Endothelial cell of umbilical vein (primary cell): ENCODE measurements around the gene KRTCAP2. TPM values are rescaled to one million over a fixed set of nuclear protein-coding genes. Genes with fewer than 3 reads are reported as not detected.

ENCODE experiments used
- BruUV-seq: library from RNA; stranded (reverse); fragments of 400-500 nt; replicated peaks from 2 replicates; lab custom pipeline; 2021; lab: Mats Ljungman, UMichigan
- CTCF ChIA-PET: fragments of 300-600, 350-600 bp; sonication (Branson Sonifier 250); formaldehyde crosslinking; loops from one replicate; lab custom pipeline; 2021; ENCODE audit warnings: antibody characterized with exemption, inconsistent platforms; lab: Charles Lee
- POLR2A ChIA-PET: fragments of 300-600, 350-600 bp; sonication (Branson Sonifier 250); formaldehyde crosslinking; loops from one replicate; lab custom pipeline; 2021; ENCODE audit warnings: antibody characterized with exemption, inconsistent platforms; lab: Charles Lee
- DNase-seq: peaks from one replicate; pipeline ENCODE4 v3.0.0-alpha.2; 2011; ENCODE audit warnings: low read depth, low spot score
- FAIRE-seq: peaks from 2 replicates; lab custom pipeline; 2011; peaks lifted over from hg19 to GRCh38; lab: Jason Lieb, UNC
- H2AFZ ChIP-seq: 2 replicates; pipeline ENCODE4 v1.6.0; 2012; ENCODE audit warnings: low read depth, low read length, control low read depth, inconsistent platforms
- H3K27ac ChIP-seq: 2 replicates; pipeline ENCODE4 v1.5.1; 2011; ENCODE audit warnings: low read depth, mild to moderate bottlenecking, control low read depth, low read length, moderate library complexity; ENCODE audit not compliant: insufficient read depth
- H3K27me3 ChIP-seq, 2 experiments: 2 replicates each; pipeline versions ENCODE4 v1.6.0 to v1.6.1; 2011; ENCODE audit warnings: low read length in 2 of 2, mixed read lengths in 1 of 2; ENCODE audit not compliant: control insufficient read depth in 2 of 2, insufficient read depth in 2 of 2
- H3K36me3 ChIP-seq, 2 experiments: 2 replicates in 1 of 2; 3 replicates in 1 of 2; pipeline ENCODE4 v1.5.1; 2011; ENCODE audit warnings: low read length in 2 of 2, mild to moderate bottlenecking in 1 of 2, moderate library complexity in 1 of 2; ENCODE audit not compliant: control insufficient read depth in 2 of 2, insufficient read depth in 2 of 2; ENCODE audit errors: extremely low read depth in 1 of 2
- H3K4me1 ChIP-seq: 3 replicates; pipeline ENCODE4 v1.5.1; 2011; ENCODE audit warnings: mild to moderate bottlenecking, low read length; ENCODE audit not compliant: control insufficient read depth, insufficient read depth; ENCODE audit errors: extremely low read depth
- H3K4me2 ChIP-seq: 2 replicates; pipeline ENCODE4 v1.6.1; 2011; ENCODE audit warnings: low read length, control low read depth, mixed read lengths; ENCODE audit not compliant: insufficient read depth
- H3K4me3 ChIP-seq, 3 experiments: fragments of 200-600 bp in 1 of 3; sonication (generic), shearing (Covaris generic) in 1 of 3; replicated peaks in 1 of 3; 2 replicates each; pipeline ENCODE4 v1.5.1; 2011 to 2016; ENCODE audit warnings: control low read depth in 3 of 3, low read length in 3 of 3, mild to moderate bottlenecking in 2 of 3, inconsistent platforms in 1 of 3, low read depth in 1 of 3, moderate library complexity in 1 of 3; ENCODE audit not compliant: insufficient read depth in 1 of 3
- H3K79me2 ChIP-seq: 2 replicates; pipeline ENCODE4 v1.6.0; 2012; ENCODE audit warnings: low read length, inconsistent platforms; ENCODE audit not compliant: control insufficient read depth, insufficient read depth
- H3K9ac ChIP-seq: replicated peaks from 2 replicates; pipeline ENCODE3; 2011; ENCODE audit warnings: low read length, control low read depth; ENCODE audit not compliant: insufficient read depth; ENCODE audit errors: extremely low read depth
- H3K9me1 ChIP-seq: replicated peaks from 3 replicates; pipeline ENCODE4 v1.6.0; 2011; ENCODE audit warnings: mild to moderate bottlenecking, low read length; ENCODE audit not compliant: control insufficient read depth, insufficient read depth; ENCODE audit errors: extremely low read depth
- H3K9me3 ChIP-seq: replicated peaks from 2 replicates; pipeline ENCODE4 v1.5.1; 2012; ENCODE audit warnings: low read length, inconsistent platforms; ENCODE audit not compliant: control insufficient read depth, insufficient read depth
- H4K20me1 ChIP-seq: replicated peaks from 2 replicates; pipeline ENCODE3; 2011; ENCODE audit warnings: mild to moderate bottlenecking, low read length; ENCODE audit not compliant: control insufficient read depth, insufficient read depth; ENCODE audit errors: extremely low read depth
- CTCF ChIP-seq, 2 donors: IDR thresholded peaks; 1 replicate in 1 of 2; 2 replicates in 1 of 2; pipeline ENCODE4 v1.5.1; 2011; ENCODE audit warnings: low read length in 2 of 2, mild to moderate bottlenecking in 2 of 2, moderate library complexity in 2 of 2, control low read depth in 1 of 2, inconsistent platforms in 1 of 2, low read depth in 1 of 2; ENCODE audit not compliant: insufficient read depth in 1 of 2; ENCODE audit errors: extremely low read depth in 1 of 2
- EZH2 ChIP-seq: IDR thresholded peaks from 2 replicates; pipeline ENCODE4 v1.6.1; 2012; ENCODE audit warnings: borderline replicate concordance, low read depth, mild to moderate bottlenecking, moderate library complexity, low read length, inconsistent platforms; ENCODE audit not compliant: severe bottlenecking
- FOS ChIP-seq: IDR thresholded peaks from 2 replicates; pipeline ENCODE4 v1.6.1; 2011; ENCODE audit warnings: mild to moderate bottlenecking, low read length, moderate library complexity, borderline replicate concordance; ENCODE audit not compliant: insufficient read depth
- GATA2 ChIP-seq: IDR thresholded peaks from 2 replicates; pipeline ENCODE4 v1.7.0; 2011; ENCODE audit warnings: low read depth, mild to moderate bottlenecking, moderate library complexity, mixed read lengths, low read length; ENCODE audit not compliant: insufficient read length, insufficient read depth
- JUN ChIP-seq: IDR thresholded peaks from 2 replicates; pipeline ENCODE4 v1.6.1; 2011; ENCODE audit warnings: borderline replicate concordance, low read depth; ENCODE audit not compliant: insufficient read length, insufficient read depth
- MAX ChIP-seq: IDR thresholded peaks from 2 replicates; pipeline ENCODE4 v1.6.1; 2011; ENCODE audit not compliant: insufficient read depth, insufficient read length
- MYC ChIP-seq: IDR thresholded peaks from one replicate; pipeline ENCODE4 v1.6.1; 2011; ENCODE audit warnings: mild to moderate bottlenecking, low read depth, low read length
- POLR2A ChIP-seq: IDR thresholded peaks from 2 replicates; pipeline ENCODE4 v1.6.1; 2012; ENCODE audit warnings: low read depth, mild to moderate bottlenecking, control low read depth, low read length
- POLR2AphosphoS5 ChIP-seq: IDR thresholded peaks from 2 replicates; pipeline ENCODE4 v1.6.1; 2012; ENCODE audit warnings: low read depth, mild to moderate bottlenecking, control low read depth, low read length, moderate library complexity; ENCODE audit not compliant: insufficient read depth
- dilution Hi-C: fragments of 300-500 bp; cut with MboI; formaldehyde crosslinking; loops from one replicate; pipeline ENCODE4 v1.15.0; 2019; ENCODE audit warnings: low sequenced_read_pairs; ENCODE audit not compliant: extremely low pct_ligation_motif_present
- intact Hi-C: fragments of 100-400 bp; cut with micrococcal nuclease; formaldehyde crosslinking; loops from one replicate; pipeline ENCODE4 v1.10.0; 2022
- polyA plus RNA-seq, 4 experiments: library from polyadenylated mRNA; depleted of rRNA in 3 of 4; stranded (reverse) in 3 of 4; unstranded in 1 of 4; fragments of >200 nt; gene quantifications; 2 replicates each; pipeline versions ENCODE4 v1.2.1 to v1.2.3, GENCODE V29; 2011 to 2012; ENCODE audit warnings: missing spikeins in 1 of 4
- total RNA-seq: library from RNA; stranded (reverse); gene quantifications from 2 replicates; pipeline ENCODE4 v1.2.3, GENCODE V29; 2021

KRTCAP2 gene
- total and polyA plus RNA-seq, 2 donors (not counting 3 experiments of a cell fraction or from before 2014, with no cell fraction given) = 207 to 362 TPM

GRCh38 chr1:155170101-155170785 is 2.9 kb downstream of the KRTCAP2 start:
- BruUV-seq = no TSS peak
- TF ChIP-seq EZH2 (no peak), FOS (no peak), JUN (no peak), POLR2AphosphoS5 (no peak), GATA2 (no peak), POLR2A (no peak), CTCF (IDR thresholded peaks at IDR 0.05; ENCODE audit: extremely low read depth in 1 of 2, insufficient read depth in 1 of 2, low read depth in 1 of 2, low read length in 2 of 2) (no peak), MYC (no peak), MAX (no peak)
- CTCF ChIA-PET = interaction anchor here (1.2 to 8.3 kb wide), 3 partner anchors 46 to 85 kb away, joined by 3 to 673 read pairs (median 5); no protein-coding TSS in a partner anchor
- no peak overlapping the region for H3K4me2 ChIP-seq
- POLR2A ChIA-PET = interaction anchor here (0.7 kb wide), 1 partner anchor 40 kb away, joined by 4 read pairs; no protein-coding TSS in a partner anchor
- H3K79me2 ChIP-seq = peaks cover 16% of the 10 kb centered on the region
- no peaks in the 10 kb centered on the region for H3K27me3 ChIP-seq
- no peak overlapping the region for H3K9ac ChIP-seq
- intact Hi-C loops = no loop called here
- H3K9me1 ChIP-seq = no peaks in the 10 kb centered on the region
- no peak overlapping the region for H3K27ac ChIP-seq
- no peaks in the 10 kb centered on the region for H4K20me1 ChIP-seq
- H3K4me3 ChIP-seq = no peak overlapping the region
- DNase-seq = no peak
- peaks cover 3 to 9% of the 10 kb centered on the region in 2 experiments for H3K36me3 ChIP-seq
- peaks cover 28% of the 10 kb centered on the region for H3K4me1 ChIP-seq
- dilution Hi-C loops = no loop called here
- H3K9me3 ChIP-seq = no peaks in the 10 kb centered on the region
- no peak for FAIRE-seq
- no peak overlapping the region for H2AFZ ChIP-seq
